ENCODE results near the gene TAF10. TPM values are rescaled to one million over a fixed set of nuclear protein-coding genes. Genes with fewer than 3 reads are reported as not detected.

TAF10 gene
- total RNA-seq, 4 donors from 2014 or later = 35.7 to 114 (median 53.8) TPM

GRCh38 chr11:6656936-6657335 lies 44.9 kb upstream of the TAF10 start:
- Histone ChIP-seq H3K27ac (peak overlapping the region; percentile 74 to 82 (median 80)), H3K36me3 (no peaks in the 10 kb centered on the region), H3K27me3 (peaks cover 27% of the 10 kb centered on the region), H3K4me3 (no peak overlapping the region), H3K4me1 (peaks cover 0 to 11% (median 5%) of the 10 kb centered on the region in 4 donors), H3K9me3 (no peaks in the 10 kb centered on the region)
- DNase-seq = no peak
- 70 to 80% methylated on average over 2 to 5 of the region's 5 CpGs for whole genome bisulfite sequencing, 2 donors (ENCODE audit: low coverage in 1 of 2)
- in situ Hi-C loops (cut with MboI; ENCODE audit: low pct_ligation_motif_present in 1 of 4, low pct_unique_long_range_greater_than_20kb in 1 of 4, low sequenced_read_pairs in 3 of 4) = no loop called here
- intact Hi-C loops (cut with DNase I; ENCODE audit: low total_unique reads) = no loop called here
- TF ChIP-seq POLR2AphosphoS5 (IDR thresholded peaks at IDR 0.05) (no peak), CTCF (IDR thresholded peaks at IDR 0.05) (no peak), POLR2A (IDR thresholded peaks at IDR 0.05) (no peak), EP300 (IDR thresholded peaks at IDR 0.05; ENCODE audit: low read depth) (no peak)

- in situ Hi-C loops (cut with MboI; ENCODE audit: low pct_ligation_motif_present in 1 of 4, low pct_unique_long_range_greater_than_20kb in 1 of 4, low sequenced_read_pairs in 3 of 4) = no loop called here
- Histone ChIP-seq H3K4me3 (peak overlapping the region in 2 of 4 donors; percentile 44 to 47), H3K4me1 (peaks cover 0 to 11% (median 5%) of the 10 kb centered on the region in 4 donors), H3K27ac (peak overlapping the region; percentile 74 to 82 (median 80)), H3K9me3 (no peaks in the 10 kb centered on the region), H3K27me3 (peaks cover 27% of the 10 kb centered on the region), H3K36me3 (no peaks in the 10 kb centered on the region)
- intact Hi-C loops (cut with DNase I; ENCODE audit: low total_unique reads) = no loop called here
- WGBS, 2 donors (ENCODE audit: low coverage in 1 of 2) = 61 to 64% methylated on average over 2 to 4 of the region's 4 CpGs
- no peak for DNase-seq
- TF ChIP-seq EP300 (IDR thresholded peaks at IDR 0.05; ENCODE audit: low read depth) (no peak), POLR2AphosphoS5 (IDR thresholded peaks at IDR 0.05) (no peak), CTCF (IDR thresholded peaks at IDR 0.05) (no peak), POLR2A (IDR thresholded peaks at IDR 0.05) (no peak)
These were observed 44.5 kb upstream of the TAF10 start for GRCh38 chr11:6656584-6656915.

- DNase-seq = peak; percentile 26
- Histone ChIP-seq H3K27ac (peak within 1 kb of the TSS; percentile 74 to 87 (median 80)), H3K36me3 (no peaks in the 10 kb centered on the region), H3K9me3 (no peaks in the 10 kb centered on the region), H3K4me1 (peaks cover 0 to 11% (median 5%) of the 10 kb centered on the region in 4 donors), H3K4me3 (peak within 1 kb of the TSS; percentile 20 to 54 (median 46)), H3K27me3 (peaks cover 27% of the 10 kb centered on the region)
- intact Hi-C loops (cut with DNase I; ENCODE audit: low total_unique reads) = no loop called here
- peak; percentile 22 for TF ChIP-seq POLR2A (IDR thresholded peaks at IDR 0.05)
- no peak for TF ChIP-seq POLR2AphosphoS5 (IDR thresholded peaks at IDR 0.05)
- in situ Hi-C loops (cut with MboI; ENCODE audit: low pct_ligation_motif_present in 1 of 4, low pct_unique_long_range_greater_than_20kb in 1 of 4, low sequenced_read_pairs in 3 of 4) = no loop called here
- 23 to 38% methylated on average over 11 to 24 of the region's 56 CpGs for WGBS, 2 donors (ENCODE audit: low coverage in 1 of 2)
These were observed 44.0 kb upstream of the TAF10 start, which contains the start of gene DCHS1 for GRCh38 chr11:6655790-6656583. Gene DCHS1, minus strand, starts transcription at chr11:6655809. Its CDS starts 14,196 bp downstream, at chr11:6641613.

GRCh38 chr11:6655020-6655789 lies 43.2 kb upstream of the TAF10 start:
- Histone ChIP-seq H3K27me3 (peaks cover 27% of the 10 kb centered on the region), H3K9me3 (no peaks in the 10 kb centered on the region), H3K4me1 (peaks cover 0 to 11% (median 5%) of the 10 kb centered on the region in 4 donors), H3K27ac (peak overlapping the region; percentile 74 to 87 (median 80)), H3K36me3 (no peaks in the 10 kb centered on the region), H3K4me3 (peak overlapping the region; percentile 20 to 54 (median 46))
- TF ChIP-seq POLR2AphosphoS5 (IDR thresholded peaks at IDR 0.05) = no peak
- TF ChIP-seq EP300 (IDR thresholded peaks at IDR 0.05; ENCODE audit: low read depth) = no peak
- TF ChIP-seq POLR2A (IDR thresholded peaks at IDR 0.05) = no peak
- TF ChIP-seq CTCF (IDR thresholded peaks at IDR 0.05) = no peak
- no peak for DNase-seq
- WGBS, 2 donors (ENCODE audit: low coverage in 1 of 2) = 9% methylated on average over 43 of the region's 84 CpGs; no CpG with 5 or more reads in 1 of the 2 donors
- intact Hi-C loops (cut with DNase I; ENCODE audit: low total_unique reads) = no loop called here
- in situ Hi-C loops (cut with MboI; ENCODE audit: low pct_ligation_motif_present in 1 of 4, low pct_unique_long_range_greater_than_20kb in 1 of 4, low sequenced_read_pairs in 3 of 4) = no loop called here

Measured in transverse colon (tissue), 4 donors.